Measurements from ENCODE around the gene SLC6A5. TPM values are rescaled to one million over a fixed set of nuclear protein-coding genes. Genes with fewer than 3 reads are reported as not detected.

Gene SLC6A5
- total RNA-seq, 3 donors from 2014 or later (not counting 1 experiment from before 2014, with no cell fraction given), result not detected

DNA sequence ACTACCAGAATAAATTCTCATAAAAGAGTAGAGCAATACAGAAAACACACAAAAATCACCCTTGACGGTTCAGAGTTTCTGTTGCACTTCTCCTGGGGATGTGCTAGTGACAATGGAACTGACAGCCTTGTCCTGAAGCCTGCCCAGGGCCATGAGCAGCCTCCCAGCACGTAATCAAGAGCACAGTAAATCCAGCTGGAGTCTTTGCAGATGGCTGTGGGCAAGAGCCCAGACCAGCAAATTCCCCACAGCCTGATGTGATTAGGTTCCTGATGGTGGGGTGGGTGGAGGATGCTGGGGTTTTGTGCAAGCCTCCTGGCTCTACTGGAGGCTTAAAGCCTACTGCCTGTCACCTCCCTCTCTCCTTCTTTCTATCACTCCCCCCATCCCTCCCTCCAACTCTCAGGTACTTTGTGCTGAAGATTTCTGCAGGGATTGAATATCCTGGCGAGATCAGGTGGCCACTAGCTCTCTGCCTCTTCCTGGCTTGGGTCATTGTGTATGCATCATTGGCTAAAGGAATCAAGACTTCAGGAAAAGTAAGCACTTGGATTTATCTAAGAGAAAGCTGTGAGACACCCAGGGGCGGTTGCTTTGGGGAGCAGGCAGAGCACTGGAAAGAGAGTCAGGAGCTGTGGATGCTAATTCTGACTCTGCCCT is 18.1 kb downstream of the SLC6A5 start:
- WGBS (ENCODE audit: insufficient coverage), result 42% methylated on average over 4 of the region's 4 CpGs
- TF ChIP-seq, protein P1, sequence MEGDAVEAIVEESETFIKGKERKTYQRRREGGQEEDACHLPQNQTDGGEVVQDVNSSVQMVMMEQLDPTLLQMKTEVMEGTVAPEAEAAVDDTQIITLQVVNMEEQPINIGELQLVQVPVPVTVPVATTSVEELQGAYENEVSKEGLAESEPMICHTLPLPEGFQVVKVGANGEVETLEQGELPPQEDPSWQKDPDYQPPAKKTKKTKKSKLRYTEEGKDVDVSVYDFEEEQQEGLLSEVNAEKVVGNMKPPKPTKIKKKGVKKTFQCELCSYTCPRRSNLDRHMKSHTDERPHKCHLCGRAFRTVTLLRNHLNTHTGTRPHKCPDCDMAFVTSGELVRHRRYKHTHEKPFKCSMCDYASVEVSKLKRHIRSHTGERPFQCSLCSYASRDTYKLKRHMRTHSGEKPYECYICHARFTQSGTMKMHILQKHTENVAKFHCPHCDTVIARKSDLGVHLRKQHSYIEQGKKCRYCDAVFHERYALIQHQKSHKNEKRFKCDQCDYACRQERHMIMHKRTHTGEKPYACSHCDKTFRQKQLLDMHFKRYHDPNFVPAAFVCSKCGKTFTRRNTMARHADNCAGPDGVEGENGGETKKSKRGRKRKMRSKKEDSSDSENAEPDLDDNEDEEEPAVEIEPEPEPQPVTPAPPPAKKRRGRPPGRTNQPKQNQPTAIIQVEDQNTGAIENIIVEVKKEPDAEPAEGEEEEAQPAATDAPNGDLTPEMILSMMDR (IDR thresholded peaks at IDR 0.05), result no peak
- Histone ChIP-seq H3K27ac (ENCODE audit: low read length) (no peak overlapping the region), H3K27me3 (ENCODE audit: control insufficient read depth, insufficient read depth, low read length) (no peaks in the 10 kb centered on the region), H3K4me3 (ENCODE audit: low read length) (no peak overlapping the region), H3K36me3 (ENCODE audit: control insufficient read depth, insufficient read depth, low read length) (no peaks in the 10 kb centered on the region), H3K4me1 (ENCODE audit: control insufficient read depth, insufficient read depth, low read length) (no peaks in the 10 kb centered on the region), H3K9me3 (ENCODE audit: control insufficient read depth, insufficient read depth, low read length) (no peaks in the 10 kb centered on the region)
- intact Hi-C loops (cut with micrococcal nuclease), result no loop called here
- H3K4me3 Mint-ChIP-seq, result no peak overlapping the region
- DNase-seq (no peak), ATAC-seq (no peak)
- H3K4me1 Mint-ChIP-seq, result no peaks in the 10 kb centered on the region
- H3K27ac Mint-ChIP-seq, result no peak overlapping the region
- H3K36me3 Mint-ChIP-seq, result no peaks in the 10 kb centered on the region
- peaks cover 7 to 8% of the 10 kb centered on the region in 2 donors for H3K27me3 Mint-ChIP-seq (ENCODE audit: low read depth in 2 of 2)
- no peaks in the 10 kb centered on the region for H3K9me3 Mint-ChIP-seq

DNA sequence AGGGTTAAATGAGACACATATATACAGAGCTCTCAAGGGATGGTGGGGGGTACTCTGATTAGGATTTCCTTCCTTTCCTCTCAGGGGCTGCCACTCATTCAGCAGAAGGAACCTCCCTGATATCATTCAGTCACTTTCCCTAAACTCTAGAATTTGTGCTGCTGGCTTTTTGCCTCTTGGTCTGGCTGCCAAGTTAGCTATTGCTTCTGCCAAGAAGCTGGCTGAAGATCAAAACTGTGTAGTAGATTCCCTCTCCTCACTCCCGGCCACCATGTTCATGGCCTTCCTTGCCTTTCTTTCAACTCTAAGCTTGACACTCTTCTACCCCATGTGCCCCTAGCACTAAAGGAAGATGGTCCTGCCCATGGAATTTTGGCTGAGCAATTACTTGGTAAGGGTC is 18.7 kb downstream of the SLC6A5 start:
- no peaks in the 10 kb centered on the region for H3K36me3 Mint-ChIP-seq
- no peaks in the 10 kb centered on the region for H3K4me1 Mint-ChIP-seq
- H3K9me3 Mint-ChIP-seq, result no peaks in the 10 kb centered on the region
- Histone ChIP-seq H3K9me3 (ENCODE audit: control insufficient read depth, insufficient read depth, low read length) (no peaks in the 10 kb centered on the region), H3K27ac (ENCODE audit: low read length) (no peak overlapping the region), H3K4me3 (ENCODE audit: low read length) (no peak overlapping the region), H3K27me3 (ENCODE audit: control insufficient read depth, insufficient read depth, low read length) (no peaks in the 10 kb centered on the region), H3K36me3 (ENCODE audit: control insufficient read depth, insufficient read depth, low read length) (no peaks in the 10 kb centered on the region), H3K4me1 (ENCODE audit: control insufficient read depth, insufficient read depth, low read length) (no peaks in the 10 kb centered on the region)
- no peak overlapping the region for H3K27ac Mint-ChIP-seq
- no peak overlapping the region for H3K4me3 Mint-ChIP-seq
- TF ChIP-seq, protein P1 (IDR thresholded peaks at IDR 0.05), result no peak
- 88% methylated on average over 1 of the region's 1 CpG for WGBS (ENCODE audit: insufficient coverage)
- H3K27me3 Mint-ChIP-seq (ENCODE audit: low read depth in 2 of 2), result peaks cover 1 to 8% of the 10 kb centered on the region in 2 donors
- ATAC-seq (no peak), DNase-seq (no peak)
- intact Hi-C loops (cut with micrococcal nuclease), result no loop called here

DNA sequence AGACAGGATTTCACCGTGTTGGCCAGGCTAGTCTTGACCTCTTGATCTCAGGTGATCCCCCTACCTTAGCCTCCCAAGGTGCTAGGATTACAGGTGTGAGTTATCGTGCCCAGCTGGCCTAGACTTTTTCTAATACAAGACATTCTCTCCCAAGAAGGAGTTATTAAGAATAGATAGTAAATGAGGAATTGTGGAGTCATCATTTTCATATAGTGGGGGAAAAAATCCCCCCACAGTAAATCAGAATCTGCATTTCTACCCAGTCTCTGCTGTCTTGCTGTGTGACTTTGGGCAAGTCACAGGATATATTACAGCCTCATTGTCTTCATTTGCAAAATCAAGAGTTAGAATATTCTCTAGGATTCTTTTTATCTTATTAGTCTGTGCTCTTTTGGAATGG is 21.6 kb downstream of the SLC6A5 start:
- Mint-ChIP-seq H3K4me1 (no peaks in the 10 kb centered on the region), H3K4me3 (no peak overlapping the region), H3K27me3 (ENCODE audit: low read depth in 2 of 2) (peaks cover 0 to 15% of the 10 kb centered on the region in 2 donors), H3K9me3 (no peaks in the 10 kb centered on the region), H3K36me3 (no peaks in the 10 kb centered on the region), H3K27ac (no peak overlapping the region)
- intact Hi-C loops (cut with micrococcal nuclease), result no loop called here
- Histone ChIP-seq H3K27me3 (ENCODE audit: control insufficient read depth, insufficient read depth, low read length) (no peaks in the 10 kb centered on the region), H3K4me1 (ENCODE audit: control insufficient read depth, insufficient read depth, low read length) (no peaks in the 10 kb centered on the region), H3K4me3 (ENCODE audit: low read length) (no peak overlapping the region), H3K36me3 (ENCODE audit: control insufficient read depth, insufficient read depth, low read length) (no peaks in the 10 kb centered on the region), H3K9me3 (ENCODE audit: control insufficient read depth, insufficient read depth, low read length) (no peaks in the 10 kb centered on the region), H3K27ac (ENCODE audit: low read length) (no peak overlapping the region)
- ATAC-seq (no peak), DNase-seq (no peak)
- TF ChIP-seq, protein P1 (IDR thresholded peaks at IDR 0.05), result no peak
- WGBS (ENCODE audit: insufficient coverage), result 50% methylated on average over 1 of the region's 2 CpGs

DNA sequence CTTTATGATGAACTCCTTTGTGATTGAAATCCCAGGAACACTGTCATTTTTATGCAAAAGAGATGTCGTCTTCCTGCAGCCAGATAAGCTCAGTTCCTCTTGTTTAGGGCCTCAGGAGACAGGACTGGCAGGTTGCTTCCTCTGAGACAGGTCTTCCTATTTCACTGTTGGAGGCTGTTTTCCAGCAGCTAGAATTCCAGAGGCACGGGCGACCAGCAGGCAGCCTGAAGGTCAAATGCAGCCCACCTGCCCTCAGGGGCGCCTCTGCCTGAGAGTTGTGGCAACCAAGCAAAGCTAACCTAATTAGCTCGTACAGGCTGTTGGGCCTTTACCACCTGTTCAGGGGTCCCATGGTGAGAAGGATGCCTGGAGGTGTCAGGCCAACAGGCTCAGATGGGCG is 22.3 kb downstream of the SLC6A5 start:
- Histone ChIP-seq H3K27me3 (ENCODE audit: control insufficient read depth, insufficient read depth, low read length) (no peaks in the 10 kb centered on the region), H3K27ac (ENCODE audit: low read length) (no peak overlapping the region), H3K36me3 (ENCODE audit: control insufficient read depth, insufficient read depth, low read length) (no peaks in the 10 kb centered on the region), H3K9me3 (ENCODE audit: control insufficient read depth, insufficient read depth, low read length) (no peaks in the 10 kb centered on the region), H3K4me1 (ENCODE audit: control insufficient read depth, insufficient read depth, low read length) (no peaks in the 10 kb centered on the region), H3K4me3 (ENCODE audit: low read length) (no peak overlapping the region)
- DNase-seq, result no peak
- intact Hi-C loops (cut with micrococcal nuclease), result no loop called here
- TF ChIP-seq, protein P1 (IDR thresholded peaks at IDR 0.05), result no peak
- no peak for ATAC-seq
- H3K27me3 Mint-ChIP-seq (ENCODE audit: low read depth in 2 of 2), result peaks cover 0 to 19% of the 10 kb centered on the region in 2 donors
- no peak overlapping the region for H3K27ac Mint-ChIP-seq
- no peaks in the 10 kb centered on the region for H3K4me1 Mint-ChIP-seq
- no peak overlapping the region for H3K4me3 Mint-ChIP-seq
- no peaks in the 10 kb centered on the region for H3K36me3 Mint-ChIP-seq
- H3K9me3 Mint-ChIP-seq, result no peaks in the 10 kb centered on the region
- WGBS (ENCODE audit: insufficient coverage), result 64% methylated on average over 6 of the region's 6 CpGs
